HG02759 (cell line): ENCODE measurements around the gene SLC4A11.

Experiments used
- ATAC-seq: cut with Tn5 transposase; IDR thresholded peaks from one replicate; pipeline ENCODE4 v1.9.1; 2021; ENCODE audit warnings: mild to moderate bottlenecking, moderate library complexity; ENCODE audit not compliant: unreplicated experiment

Gene SLC4A11

DNA sequence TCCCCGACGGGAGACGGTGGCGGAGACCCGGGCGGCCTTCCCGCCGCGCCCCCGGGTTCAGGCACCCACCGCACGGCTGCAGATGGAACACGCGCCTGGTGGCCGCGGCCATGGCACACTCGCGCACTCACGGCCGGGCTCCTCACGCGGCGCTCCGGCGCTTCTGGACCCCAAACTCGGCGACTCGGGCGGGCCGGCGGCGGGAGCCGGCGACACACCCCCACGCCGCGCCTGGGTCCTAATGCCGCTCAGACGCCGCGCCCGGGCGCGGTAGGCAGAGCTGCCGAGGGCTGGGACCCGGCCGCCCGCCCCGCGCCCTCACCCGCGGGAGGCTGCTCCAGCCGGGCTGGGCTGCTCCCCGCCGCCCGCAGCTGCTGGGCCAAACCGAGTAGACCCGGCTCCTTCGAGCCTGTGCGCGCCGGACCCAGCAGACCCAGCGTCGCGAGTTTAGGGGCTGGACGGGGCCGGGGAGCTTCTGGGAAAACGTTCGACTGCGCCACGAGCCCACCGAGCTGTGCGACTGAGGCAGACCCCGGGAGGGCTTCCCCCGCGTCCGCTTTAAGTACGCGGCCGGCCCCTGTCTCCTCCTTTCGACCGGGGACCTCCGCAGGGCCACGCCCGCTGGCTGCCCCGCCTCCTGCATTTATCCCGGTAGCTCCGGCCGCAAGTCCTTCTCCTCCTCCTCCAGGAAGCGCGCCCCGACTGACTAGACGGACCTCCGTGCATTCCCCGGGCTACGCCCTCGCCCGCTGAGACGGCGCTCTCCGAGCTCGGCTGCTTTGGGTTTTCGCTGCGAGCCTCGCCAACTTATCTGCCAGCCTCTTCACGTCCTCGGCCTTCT lies at the start of gene SLC4A11:
Gene SLC4A11, minus strand, starts transcription at position 165 of the 841 bp plus-strand sequence. Its CDS starts 53 bp downstream, at position 112.
- ATAC-seq = peak; percentile 61

GRCh38 chr20:3283222-3283820 lies 44.3 kb upstream of the SLC4A11 start:
- ATAC-seq = no peak

DNA sequence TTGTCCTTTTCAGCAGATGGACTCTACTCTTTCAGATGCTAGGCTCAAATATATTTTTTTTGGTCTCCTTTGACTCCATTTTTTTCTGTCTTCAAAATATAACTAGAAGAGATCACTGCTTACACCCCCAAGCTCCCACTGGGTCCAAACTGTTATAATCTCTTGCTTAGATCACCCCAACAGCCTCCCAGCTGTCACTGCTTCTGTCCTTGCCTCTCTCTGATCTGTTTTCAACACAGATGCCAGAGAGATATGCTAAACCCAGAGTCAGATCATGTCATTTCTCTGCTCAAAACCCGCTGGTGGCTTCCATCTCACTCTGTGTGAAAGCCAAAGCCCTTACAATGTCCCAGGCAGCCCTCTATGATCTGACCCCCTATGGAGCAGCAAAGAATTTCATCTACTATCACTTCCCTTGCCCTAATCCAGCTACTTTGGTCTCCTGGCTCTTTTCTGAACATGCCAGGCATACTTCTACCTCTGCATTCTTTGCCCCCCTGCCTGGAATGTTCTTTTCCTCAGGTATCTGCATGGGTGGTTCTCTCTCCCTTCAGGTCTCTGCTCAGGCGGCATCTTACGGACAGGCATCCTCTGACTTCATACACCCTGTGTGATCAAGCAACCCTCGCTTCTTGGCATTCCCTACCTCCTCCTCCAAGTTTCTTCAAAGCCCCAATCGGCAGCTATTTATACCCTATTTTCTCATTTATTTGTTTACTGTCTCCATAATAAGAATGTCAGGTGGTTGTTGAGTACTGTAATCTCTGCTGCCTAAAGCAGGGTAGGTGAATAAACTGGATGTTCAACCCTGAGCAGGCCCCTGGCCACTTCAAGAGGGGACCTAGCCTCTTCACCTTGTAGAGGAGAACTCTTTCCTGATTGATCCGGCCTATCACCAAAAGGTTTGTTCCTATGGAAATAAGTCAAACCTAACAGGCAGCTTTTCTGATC lies 43.6 kb upstream of the SLC4A11 start:
- no peak for ATAC-seq

GRCh38 chr20:3281437-3281836 lies 42.4 kb upstream of the SLC4A11 start:
- ATAC-seq = no peak

GRCh38 chr20:3279761-3280160 lies 40.8 kb upstream of the SLC4A11 start:
- ATAC-seq = no peak

GRCh38 chr20:3277686-3278465 lies 38.9 kb upstream of the SLC4A11 start:
- no peak for ATAC-seq

DNA sequence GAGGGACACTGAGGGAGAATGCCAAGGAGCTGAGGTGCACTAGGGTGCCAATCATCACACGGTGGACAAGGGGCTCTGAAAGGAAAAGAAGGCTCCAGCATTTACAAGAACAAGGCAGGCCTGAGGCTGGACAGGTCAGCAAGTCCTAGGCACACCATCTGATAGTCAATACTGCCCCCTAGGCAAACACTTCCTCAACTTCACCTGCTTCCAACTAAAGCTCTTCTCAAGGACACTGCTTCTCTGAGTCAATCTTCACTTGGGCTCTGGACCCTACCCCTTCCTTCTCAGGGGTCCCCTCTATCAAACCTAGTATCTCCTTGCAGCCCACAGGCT lies 37.7 kb upstream of the SLC4A11 start:
- ATAC-seq = no peak

DNA sequence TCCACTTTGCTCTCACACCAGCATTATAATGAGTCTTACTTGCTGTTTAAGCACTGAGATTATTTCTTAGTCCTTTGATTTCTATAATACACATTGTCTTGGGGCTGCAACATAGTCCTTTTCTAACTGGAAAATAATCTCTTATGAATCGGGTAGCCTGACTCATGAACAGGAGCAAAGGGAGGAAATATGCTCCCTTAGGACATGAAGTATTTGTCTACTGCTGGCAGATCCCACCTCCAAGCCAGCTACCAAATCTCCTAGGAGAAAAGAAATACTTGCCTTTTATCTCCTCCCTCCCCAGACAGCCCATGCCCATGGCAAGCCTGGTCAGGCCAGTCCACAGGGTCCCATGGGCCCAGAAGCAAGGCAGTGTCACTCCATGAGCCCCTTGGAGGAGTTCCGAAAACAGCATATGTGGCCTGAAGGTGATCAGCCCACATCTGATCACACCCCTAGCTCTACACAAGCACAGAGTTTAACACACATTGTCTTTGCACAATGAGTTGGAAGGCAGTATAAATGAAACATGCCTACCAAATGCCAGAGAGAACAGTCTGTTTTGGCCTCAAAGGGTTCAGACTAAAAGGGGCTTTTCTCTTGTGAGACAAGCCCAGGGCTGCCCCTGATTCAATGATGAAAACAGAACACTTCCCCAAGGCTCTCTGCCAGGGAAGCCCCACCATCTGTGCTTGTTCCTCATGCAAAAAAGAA lies 37.1 kb upstream of the SLC4A11 start:
- ATAC-seq = no peak

- no peak for ATAC-seq
Measured at GRCh38 chr20:3275064-3275935, 36.3 kb upstream of the SLC4A11 start.

DNA sequence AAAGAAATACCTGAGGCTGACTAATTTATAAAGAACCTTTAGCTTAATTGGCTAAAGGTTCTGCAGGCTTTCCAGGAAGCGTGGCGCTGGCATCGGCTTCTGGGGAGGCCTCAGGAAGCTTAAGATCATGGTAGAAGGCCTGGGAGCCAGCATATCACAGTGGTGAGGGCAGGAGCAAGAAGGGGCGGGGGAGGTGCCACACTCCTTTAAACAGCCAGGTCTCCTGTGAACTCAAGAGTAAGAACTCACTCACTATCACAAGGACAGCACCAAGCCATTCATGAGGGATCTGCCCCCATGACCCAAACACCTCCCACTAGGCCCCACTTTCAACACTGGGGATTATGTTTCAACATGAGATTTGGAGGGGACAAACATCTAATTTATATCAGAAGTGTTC lies 34.4 kb upstream of the SLC4A11 start:
- no peak for ATAC-seq

DNA sequence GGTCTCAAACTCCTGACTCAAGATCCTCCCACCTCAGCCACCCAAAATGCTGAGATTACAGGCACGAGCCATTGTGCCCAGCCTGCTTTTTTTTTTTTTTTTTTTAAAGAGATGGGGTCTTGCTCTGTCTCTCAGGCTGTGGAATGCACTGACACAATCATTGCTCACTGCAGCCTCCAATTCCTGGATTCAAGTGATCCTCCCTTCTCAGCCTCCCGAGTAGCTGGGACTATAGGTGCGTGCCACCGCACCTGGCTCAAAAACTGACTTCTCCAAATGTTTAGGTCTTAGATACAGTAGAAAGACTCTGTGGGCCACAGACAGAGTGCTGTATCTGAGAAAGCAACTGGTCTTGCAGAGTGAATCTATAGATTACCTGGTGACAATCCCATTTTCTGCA lies 31.1 kb upstream of the SLC4A11 start:
- ATAC-seq = no peak

- ATAC-seq = no peak
Measured at GRCh38 chr20:3262566-3262965, 23.6 kb upstream of the SLC4A11 start.

GRCh38 chr20:3258429-3258828 lies 19.4 kb upstream of the SLC4A11 start:
- ATAC-seq = no peak

GRCh38 chr20:3255728-3256127 lies 16.7 kb upstream of the SLC4A11 start:
- ATAC-seq = no peak

- ATAC-seq = no peak
Measured at GRCh38 chr20:3251806-3252205, 12.8 kb upstream of the SLC4A11 start.

GRCh38 chr20:3250091-3250504 lies 11.1 kb upstream of the SLC4A11 start:
- no peak for ATAC-seq

DNA sequence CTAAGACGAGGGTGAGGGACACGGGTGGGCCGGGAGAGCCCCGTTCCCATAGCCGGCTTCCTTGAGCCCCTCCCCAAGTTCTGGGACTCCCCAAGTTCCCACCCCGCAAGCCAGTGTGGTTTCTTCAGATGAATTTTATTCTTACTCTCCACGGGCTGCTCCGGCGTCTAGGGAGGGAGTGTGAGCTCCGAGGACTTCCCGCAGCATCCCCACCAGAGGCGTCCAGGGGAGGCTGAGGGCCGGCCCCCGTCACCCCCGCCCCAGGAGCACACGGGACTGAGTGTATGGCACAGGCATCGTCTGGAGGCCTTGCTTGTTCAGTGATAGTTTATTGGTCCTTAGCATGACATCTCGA lies 10.0 kb upstream of the SLC4A11 start:
- no peak for ATAC-seq

- no peak for ATAC-seq
Measured at GRCh38 chr20:3248167-3248992, 9.4 kb upstream of the SLC4A11 start.
